GM12878 (cell line): ENCODE measurements around the gene CHAF1A. TPM values are rescaled to one million over a fixed set of nuclear protein-coding genes. Genes with fewer than 3 reads are reported as not detected.

Experiments used
- ATAC-seq: fragments of 200-7000 bp; cut with Tn5 transposase; 3 replicates; pipeline ENCODE4 v1.9.1; 2020; ENCODE audit warnings: mild to moderate bottlenecking, moderate library complexity
- BruUV-seq: library from RNA; stranded (reverse); fragments of 400-500 nt; replicated peaks from 2 replicates; lab custom pipeline; 2021; lab: Mats Ljungman, UMichigan
- CTCF ChIA-PET: fragments of 300-600 bp; sonication (Branson Sonifier 250); formaldehyde crosslinking; extraction: SDS; loops from one replicate; lab custom pipeline; 2021; ENCODE audit warnings: inconsistent platforms; lab: Yijun Ruan, JAX
- POLR2A ChIA-PET: fragments of 350-600 bp; formaldehyde crosslinking; extraction: SDS; loops from one replicate; lab custom pipeline; 2021; ENCODE audit warnings: inconsistent platforms; lab: Charles Lee
- RAD21 ChIA-PET: fragments of 300-600 bp; sonication (Branson Sonifier 250); formaldehyde crosslinking; loops from one replicate; lab custom pipeline; 2023; ENCODE audit warnings: antibody characterized with exemption; ENCODE audit not compliant: unreplicated experiment; lab: Charles Lee
- SMC1A ChIA-PET: fragments of 300-600 bp; sonication (Branson Sonifier 250); formaldehyde crosslinking; loops from one replicate; lab custom pipeline; 2023; ENCODE audit not compliant: unreplicated experiment, uncharacterized antibody; lab: Charles Lee
- DNase-seq: peaks from one replicate; pipeline ENCODE4 v3.0.0-alpha.2; 2011; ENCODE audit warnings: low read depth, low spot score
- FAIRE-seq: peaks from 3 replicates; lab custom pipeline; 2011; peaks lifted over from hg19 to GRCh38; lab: Jason Lieb, UNC
- H2AFZ ChIP-seq: 2 replicates; pipeline ENCODE4 v1.6.0; 2011; ENCODE audit warnings: low read depth, low read length, control low read depth; ENCODE audit not compliant: control insufficient read depth
- H3K27ac ChIP-seq: 2 replicates; pipeline ENCODE4 v1.5.1; 2011; ENCODE audit warnings: control low read depth; ENCODE audit not compliant: control insufficient read depth, insufficient read depth
- H3K27me3 ChIP-seq, 2 experiments: replicated peaks in 1 of 2; 2 replicates each; pipeline versions ENCODE4 v1.6.0 to v1.6.1; 2011; ENCODE audit warnings: low read length in 1 of 2; ENCODE audit not compliant: control insufficient read depth in 2 of 2, insufficient read depth in 2 of 2
- H3K36me3 ChIP-seq, 2 experiments: 2 replicates each; pipeline ENCODE4 v1.5.1; 2011; ENCODE audit warnings: low read length in 1 of 2; ENCODE audit not compliant: control insufficient read depth in 2 of 2, insufficient read depth in 2 of 2
- H3K4me1 ChIP-seq: 2 replicates; pipeline ENCODE4 v1.6.1; 2011; ENCODE audit warnings: mild to moderate bottlenecking, low read length, moderate library complexity, mixed read lengths; ENCODE audit not compliant: control insufficient read depth, insufficient read depth
- H3K4me2 ChIP-seq: 2 replicates; pipeline ENCODE4 v1.6.0; 2011; ENCODE audit warnings: control low read depth; ENCODE audit not compliant: control insufficient read depth, insufficient read depth
- H3K4me3 ChIP-seq: fragments of 200-600 bp; sonication (generic); 2 replicates; pipeline ENCODE4 v1.5.1; 2016
- H3K79me2 ChIP-seq: 2 replicates; pipeline ENCODE4 v1.6.0; 2011; ENCODE audit warnings: low read length; ENCODE audit not compliant: control insufficient read depth, insufficient read depth
- H3K9ac ChIP-seq: 2 replicates; pipeline ENCODE4 v1.8.0; 2011; ENCODE audit warnings: low read length, control low read depth, mixed read lengths; ENCODE audit not compliant: control insufficient read depth, insufficient read depth
- H3K9me3 ChIP-seq: replicated peaks from 3 replicates; pipeline ENCODE4 v1.5.1; 2011; ENCODE audit warnings: mild to moderate bottlenecking, low read length; ENCODE audit not compliant: control insufficient read depth, insufficient read depth
- H4K20me1 ChIP-seq: 2 replicates; pipeline ENCODE4 v1.6.0; 2011; ENCODE audit not compliant: control insufficient read depth, insufficient read depth
- HDAC2 ChIP-seq: fragments of 200-600 bp; sonication (generic); IDR thresholded peaks from 2 replicates; pipeline ENCODE4 v1.6.1; 2017
- NBN ChIP-seq: fragments of 450-650 bp; IDR thresholded peaks from 2 replicates; pipeline ENCODE4 v1.6.1; 2016
- PAX8 ChIP-seq: fragments of 450-650 bp; IDR thresholded peaks from 2 replicates; pipeline ENCODE4 v1.6.1; 2017; ENCODE audit warnings: mild to moderate bottlenecking, moderate library complexity
- PML ChIP-seq: IDR thresholded peaks from 2 replicates; pipeline ENCODE4 v1.6.1; 2012; ENCODE audit warnings: low read length, inconsistent platforms
- REST ChIP-seq: IDR thresholded peaks from 2 replicates; pipeline ENCODE4 v1.6.1; 2012; ENCODE audit warnings: mild to moderate bottlenecking, low read depth, low read length
- SREBF2 ChIP-seq: IDR thresholded peaks from 2 replicates; pipeline ENCODE4 v1.6.1; 2012; ENCODE audit warnings: mild to moderate bottlenecking, low read length
- WRNIP1 ChIP-seq: IDR thresholded peaks from 2 replicates; pipeline ENCODE4 v1.6.1; 2011; ENCODE audit warnings: low read depth, low read length, improper control_type of control experiment, borderline replicate concordance
- ZNF24 ChIP-seq: fragments of 450-650 bp; IDR thresholded peaks from 2 replicates; pipeline ENCODE4 v1.6.1; 2017; ENCODE audit warnings: antibody characterized with exemption, mild to moderate bottlenecking
- WGBS: methylation state at CpG from one replicate; pipeline ENCODE4 v1.1.6; 2016; ENCODE audit warnings: low lambda C conversion rate; ENCODE audit not compliant: insufficient replicate concordance, insufficient coverage; ENCODE audit errors: missing lambda C conversion rate; 5-methylcytosine and 5-hydroxymethylcytosine counted together
- in situ Hi-C: fragments of 300-500 bp; cut with MboI; formaldehyde crosslinking; loops from 9 replicates; pipeline ENCODE4 v1.14.3; 2018; ENCODE audit warnings: mixed read lengths
- intact Hi-C: fragments of 100-400 bp; cut with micrococcal nuclease; formaldehyde crosslinking; loops from one replicate; pipeline ENCODE4 v1.14.2; 2022; ENCODE audit not compliant: unreplicated experiment
- polyA plus RNA-seq, 11 experiments: library from polyadenylated mRNA; depleted of rRNA in 4 of 11; unstranded in 6 of 11; stranded (reverse) in 5 of 11; fragments of >200 nt; fragmentation: Nextera tagmentation in 4 of 11; fragmentation: Illumina TruSeq in 1 of 11; extraction: Ambion mirVana in 4 of 11; extraction: Trizol in 1 of 11; gene quantifications; 1 replicate in 1 of 11; 2 replicates in 10 of 11; pipeline versions ENCODE4 v1.2.1 to v1.2.3, GENCODE V29; 2011 to 2016; ENCODE audit warnings: inconsistent platforms in 2 of 11, missing spikeins in 2 of 11, low read depth in 1 of 11
- total RNA-seq, 4 experiments: library from RNA; depleted of rRNA in 3 of 4; stranded (reverse); fragments of >200 nt in 3 of 4; fragmentation: Illumina TruSeq in 1 of 4; extraction: Trizol in 1 of 4; gene quantifications; 2 replicates each; pipeline versions ENCODE4 v1.2.1 to v1.2.3, GENCODE V29; 2013 to 2021

CHAF1A gene
- total and polyA plus RNA-seq, 10 of the 15 experiments (the other 5 are each of a cell fraction or from before 2014, with no cell fraction given) = 1.3 to 69.1 (median 34.2) TPM

- ChIA-PET RAD21 (no interaction called here), POLR2A (no interaction called here), CTCF (no interaction called here), SMC1A (no interaction called here)
- 99% methylated on average over 35 of the region's 35 CpGs for WGBS
- in situ Hi-C loops (no loop called here), intact Hi-C loops (no loop called here)
- no peak overlapping the region for H3K4me2 ChIP-seq
- no peak for FAIRE-seq
- no peak for ATAC-seq
- no peak overlapping the region for H2AFZ ChIP-seq
- no peaks in the 10 kb centered on the region for H3K4me1 ChIP-seq
- TF ChIP-seq HDAC2 = no peak
- TF ChIP-seq WRNIP1 = no peak
- TF ChIP-seq SREBF2 = no peak
- no peak for TF ChIP-seq REST
- no peak for TF ChIP-seq PML
- no peak for TF ChIP-seq NBN
- no peak for TF ChIP-seq PAX8
- TF ChIP-seq ZNF24 = no peak
- no peak for DNase-seq
- no peak overlapping the region for H3K4me3 ChIP-seq
- BruUV-seq = no TSS peak
- no peaks in the 10 kb centered on the region for H3K27me3 ChIP-seq
- H3K9ac ChIP-seq = no peak overlapping the region
- H3K27ac ChIP-seq = no peak overlapping the region
- H3K79me2 ChIP-seq = no peaks in the 10 kb centered on the region
- H3K9me3 ChIP-seq = no peaks in the 10 kb centered on the region
- peaks cover 0 to 2% of the 10 kb centered on the region in 2 experiments; a peak in 2 of 4 replicates for H3K36me3 ChIP-seq
- H4K20me1 ChIP-seq = no peaks in the 10 kb centered on the region
Observed at GRCh38 chr19:4482721-4483364, 80.4 kb downstream of the CHAF1A start.
